Heart right ventricle (tissue), 16 donors: ENCODE results near the gene CT47C1. TPM values are rescaled to one million over a fixed set of nuclear protein-coding genes. Genes with fewer than 3 reads are reported as not detected.

Experiments used
- ATAC-seq, 8 donors: fragments of 200-7000 bp; cut with Tn5 transposase; one replicate each; pipeline ENCODE4 v1.9.1; 2020; ENCODE audit warnings: mild to moderate bottlenecking in 8 of 8, moderate library complexity in 8 of 8, moderate number of reproducible peaks in 1 of 8
- DNase-seq, 2 donors: peaks; one replicate each; pipeline ENCODE4 v3.0.0-alpha.2; 2020
- H3K27ac ChIP-seq, 10 donors: fragments of 200-600 bp; sonication (generic) in 2 of 10; one replicate each; pipeline versions ENCODE4 v1.5.0 to v1.8.0; 2020 to 2022; ENCODE audit warnings: mild to moderate bottlenecking in 3 of 10
- H3K27me3 ChIP-seq, 7 donors: fragments of 200-600 bp; one replicate each; pipeline ENCODE4 v1.8.0; 2021 to 2022; ENCODE audit warnings: mild to moderate bottlenecking in 2 of 7
- H3K36me3 ChIP-seq, 9 donors: fragments of 200-600 bp; sonication (generic) in 1 of 9; one replicate each; pipeline versions ENCODE4 v1.5.0 to v1.8.0; 2020 to 2022; ENCODE audit warnings: mild to moderate bottlenecking in 2 of 9
- H3K4me1 ChIP-seq, 9 donors: fragments of 200-600 bp; sonication (generic) in 1 of 9; one replicate each; pipeline versions ENCODE4 v1.5.0 to v1.8.0; 2020 to 2022; ENCODE audit warnings: mild to moderate bottlenecking in 4 of 9
- H3K4me3 ChIP-seq, 10 donors: fragments of 200-600 bp; sonication (generic) in 2 of 10; one replicate each; pipeline versions ENCODE4 v1.5.0 to v1.8.0; 2020 to 2022; ENCODE audit warnings: mild to moderate bottlenecking in 7 of 10, moderate library complexity in 2 of 10
- H3K9me3 ChIP-seq, 11 donors: fragments of 200-600 bp in 10 of 11; sonication (generic) in 2 of 11; one replicate each; pipeline versions ENCODE4 v1.5.0 to v1.8.0; 2013 to 2022; ENCODE audit warnings: mild to moderate bottlenecking in 2 of 11, control low read depth in 1 of 11, moderate library complexity in 1 of 11
- CTCF ChIP-seq, 9 donors: fragments of 200-600 bp; sonication (generic) in 2 of 9; IDR thresholded peaks; one replicate each; pipeline versions ENCODE4 v1.5.0 to v1.8.0; 2021 to 2022; ENCODE audit warnings: antibody characterized with exemption in 9 of 9, mild to moderate bottlenecking in 5 of 9, moderate library complexity in 1 of 9
- WGBS, 2 donors: extraction: QIAGEN DNeasy Blood & Tissue Kit; methylation state at CpG; one replicate each; pipeline ENCODE4 v1.1.7; 2013; ENCODE audit warnings: inconsistent platforms in 1 of 2; 5-methylcytosine and 5-hydroxymethylcytosine counted together
- intact Hi-C, 10 donors: fragments of 100-400 bp; cut with DNase I; formaldehyde crosslinking; loops; one replicate each; pipeline versions ENCODE4 v1.11.1 to v1.14.2; 2022
- polyA plus RNA-seq, 2 donors: library from polyadenylated mRNA; stranded (reverse); fragments of 200-250 nt; gene quantifications; one replicate each; pipeline ENCODE4 v1.2.3, GENCODE V29; 2013
- total RNA-seq, 10 donors: library from RNA; stranded (reverse); fragmentation: NEBNext Ultra II Directional in 3 of 10; extraction: Animal tissue kit (Norgen Biotek cat#: 25700) in 3 of 10; gene quantifications; one replicate each; pipeline versions ENCODE4 v1.2.1 to v1.2.4, GENCODE V29; 2021 to 2023
- donor health status: Arrhythmogenic right ventricular cardiomyopathy.
- donor health status: ischemic (EF 13 %, LVEDD 7.1; RV severe dilation, severe dysfunction).
- donor health status: healthy with polysubstance abuse.
- donor health status: DM: no; HTN: yes; CAD: no.
- donor health status: DM: no; HTN: no; CAD: no.
- donor health status: ischemic (EF 25% LVEDD 6.9; RV normal size, moderate dysfunction).
- donor health status: ischemic (EF 25% LVEDD 5.7; RV mildly dilated, moderate dysfunction).
- donor health status: healthy.
- donor health status: DM: yes; HTN: yes; CAD: no.
- donor health status: Ischemic cardiomyopathy.
- donor health status: ischemic (EF 35%, LVEDD 5.7; RV mildly dilated, moderate dysfunction).
- donor health status: nonischemic (EF 11% LVEDD 7.7; RV severe dilation, severe dysfunction).
- donor health status: DM: yes; HTN: yes; CAD: no.
- donor health status: PGD.
- donor health status: ischemic (EF 29% LVEDD 5.4; RV normal size, mild dysfunction).
- donor health status: nonischemic (EF 23%, LVEDD 6.1; RV moderate dilation, normal function).

The CT47C1 gene
- total and polyA plus RNA-seq, 12 donors, result not detected

- no peak for ATAC-seq
- intact Hi-C loops, result no loop called here
- no peaks in the 10 kb centered on the region for H3K4me1 ChIP-seq
- no peak for TF ChIP-seq CTCF (IDR thresholded peaks at IDR 0.05)
- 91 to 94% methylated on average over 1 of the region's 1 CpG for WGBS, 2 donors
- DNase-seq, result no peak
- peaks cover 0 to 21% (median 0%) of the 10 kb centered on the region in 7 donors for H3K27me3 ChIP-seq
- H3K27ac ChIP-seq, result no peak overlapping the region
- no peaks in the 10 kb centered on the region for H3K9me3 ChIP-seq
- no peaks in the 10 kb centered on the region for H3K36me3 ChIP-seq
- H3K4me3 ChIP-seq, result no peak overlapping the region
These were observed 14.3 kb downstream of the CT47C1 start for GRCh38 chrX:119087121-119087520.

GRCh38 chrX:119089619-119090018 is 16.8 kb downstream of the CT47C1 start:
- Histone ChIP-seq H3K27me3 (peaks cover 0 to 24% (median 0%) of the 10 kb centered on the region in 7 donors), H3K27ac (no peak overlapping the region), H3K4me3 (no peak overlapping the region), H3K4me1 (no peaks in the 10 kb centered on the region), H3K36me3 (no peaks in the 10 kb centered on the region), H3K9me3 (no peaks in the 10 kb centered on the region)
- DNase-seq (no peak), ATAC-seq (no peak)
- 77 to 100% methylated on average over 1 of the region's 1 CpG for WGBS, 2 donors
- intact Hi-C loops, result no loop called here
- TF ChIP-seq CTCF (IDR thresholded peaks at IDR 0.05), result no peak

- no peaks in the 10 kb centered on the region for H3K9me3 ChIP-seq
- no peaks in the 10 kb centered on the region for H3K4me1 ChIP-seq
- H3K27ac ChIP-seq, result no peak overlapping the region
- no peak for DNase-seq
- peaks cover 0 to 26% (median 0%) of the 10 kb centered on the region in 7 donors for H3K27me3 ChIP-seq
- no peaks in the 10 kb centered on the region for H3K36me3 ChIP-seq
- intact Hi-C loops, result no loop called here
- no peak for TF ChIP-seq CTCF (IDR thresholded peaks at IDR 0.05)
- no peak for ATAC-seq
- no peak overlapping the region for H3K4me3 ChIP-seq
- 70 to 88% methylated on average over 1 of the region's 1 CpG for whole genome bisulfite sequencing, 2 donors
These were observed 17.8 kb downstream of the CT47C1 start for GRCh38 chrX:119090627-119091026.

GRCh38 chrX:119093991-119094735 is 21.4 kb downstream of the CT47C1 start:
- ATAC-seq (no peak), DNase-seq (no peak)
- Histone ChIP-seq H3K27ac (no peak overlapping the region), H3K36me3 (no peaks in the 10 kb centered on the region), H3K4me1 (no peaks in the 10 kb centered on the region), H3K4me3 (no peak overlapping the region), H3K27me3 (peaks cover 0 to 37% (median 0%) of the 10 kb centered on the region in 7 donors), H3K9me3 (no peaks in the 10 kb centered on the region)
- 86 to 89% methylated on average over 7 of the region's 7 CpGs for WGBS, 2 donors
- TF ChIP-seq CTCF (IDR thresholded peaks at IDR 0.05), result no peak
- intact Hi-C loops, result no loop called here
